Suprapubic skin (tissue), 4 donors: ENCODE data around the gene MYO7A. TPM values are rescaled to one million over a fixed set of nuclear protein-coding genes. Genes with fewer than 3 reads are reported as not detected.

Experiments
- DNase-seq, 2 donors: peaks; one replicate each; pipeline ENCODE4 v3.0.0-alpha.2; 2019; ENCODE audit warnings: low spot score in 2 of 2
- H3K27ac ChIP-seq: fragments of 200-600 bp; sonication (generic); one replicate; pipeline ENCODE4 v1.5.1; 2019
- H3K27me3 ChIP-seq: fragments of 200-600 bp; sonication (generic); one replicate; pipeline ENCODE4 v1.5.1; 2019
- H3K36me3 ChIP-seq: fragments of 200-600 bp; sonication (generic); one replicate; pipeline ENCODE4 v1.5.1; 2019
- H3K4me1 ChIP-seq: fragments of 200-600 bp; sonication (generic); one replicate; pipeline ENCODE4 v1.5.1; 2019
- H3K4me3 ChIP-seq: fragments of 200-600 bp; sonication (generic); one replicate; pipeline ENCODE4 v1.5.1; 2019; ENCODE audit warnings: mild to moderate bottlenecking
- H3K9me3 ChIP-seq: fragments of 200-600 bp; sonication (generic); one replicate; pipeline ENCODE4 v1.5.1; 2019
- CTCF ChIP-seq, 2 donors: fragments of 200-600 bp in 1 of 2; fragments of 450-650 bp in 1 of 2; sonication (generic) in 1 of 2; IDR thresholded peaks; one replicate each; pipeline ENCODE4 v1.5.1; 2016 to 2019; ENCODE audit warnings: antibody characterized with exemption in 2 of 2, mild to moderate bottlenecking in 1 of 2, moderate library complexity in 1 of 2
- EP300 ChIP-seq: sonication (generic); formaldehyde crosslinking; IDR thresholded peaks from one replicate; pipeline ENCODE4 v1.6.1; 2017; ENCODE audit warnings: antibody characterized with exemption
- POLR2A ChIP-seq, 2 donors: fragments of 450-650 bp; IDR thresholded peaks; one replicate each; pipeline ENCODE4 v1.6.1; 2017; ENCODE audit warnings: antibody characterized with exemption in 2 of 2, mild to moderate bottlenecking in 2 of 2, moderate library complexity in 2 of 2
- POLR2AphosphoS5 ChIP-seq, 3 donors: sonication (generic); formaldehyde crosslinking; IDR thresholded peaks; one replicate each; pipeline ENCODE4 v1.6.1; 2017; ENCODE audit warnings: antibody characterized with exemption in 3 of 3
- WGBS: methylation state at CpG from one replicate; pipeline ENCODE4 v1.1.5; 2018; 5-methylcytosine and 5-hydroxymethylcytosine counted together
- total RNA-seq, 4 donors: library from RNA; depleted of rRNA; stranded (reverse); fragments of >200 nt; gene quantifications; one replicate each; pipeline ENCODE4 v1.1.0, GENCODE V29; 2016

Gene MYO7A
- total RNA-seq, 4 donors from 2014 or later = 0.34 to 2.4 (median 2.0) TPM

DNA sequence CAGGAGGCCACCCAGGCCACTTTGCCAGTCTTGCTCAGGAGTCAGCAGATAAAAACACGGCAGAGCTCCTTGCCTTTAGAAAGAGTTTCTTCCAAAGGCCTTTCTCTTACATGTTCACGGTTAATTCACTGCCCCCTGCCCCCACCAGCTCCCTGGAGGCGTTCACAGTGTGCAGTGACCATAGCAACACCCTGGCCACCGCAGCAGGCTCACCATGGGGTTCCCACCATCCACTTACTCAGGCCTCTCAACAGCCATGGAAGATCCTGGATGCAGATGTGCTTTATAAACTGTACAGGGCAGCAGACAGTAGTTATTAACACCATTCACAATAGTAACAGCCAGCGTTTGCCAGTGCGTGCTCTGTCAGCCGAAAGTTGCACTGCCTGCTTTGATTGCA is 10.6 kb upstream of the MYO7A start:
- Histone ChIP-seq H3K9me3 (no peaks in the 10 kb centered on the region), H3K27me3 (no peaks in the 10 kb centered on the region), H3K4me1 (no peaks in the 10 kb centered on the region), H3K36me3 (peaks cover 30% of the 10 kb centered on the region), H3K27ac (no peak overlapping the region), H3K4me3 (no peak overlapping the region)
- TF ChIP-seq EP300 = no peak
- no peak for TF ChIP-seq POLR2AphosphoS5 (IDR thresholded peaks at IDR 0.05)
- TF ChIP-seq POLR2A (IDR thresholded peaks at IDR 0.05) = no peak
- TF ChIP-seq CTCF (IDR thresholded peaks at IDR 0.05) = no peak
- WGBS = 89% methylated on average over 4 of the region's 7 CpGs
- no peak for DNase-seq

DNA sequence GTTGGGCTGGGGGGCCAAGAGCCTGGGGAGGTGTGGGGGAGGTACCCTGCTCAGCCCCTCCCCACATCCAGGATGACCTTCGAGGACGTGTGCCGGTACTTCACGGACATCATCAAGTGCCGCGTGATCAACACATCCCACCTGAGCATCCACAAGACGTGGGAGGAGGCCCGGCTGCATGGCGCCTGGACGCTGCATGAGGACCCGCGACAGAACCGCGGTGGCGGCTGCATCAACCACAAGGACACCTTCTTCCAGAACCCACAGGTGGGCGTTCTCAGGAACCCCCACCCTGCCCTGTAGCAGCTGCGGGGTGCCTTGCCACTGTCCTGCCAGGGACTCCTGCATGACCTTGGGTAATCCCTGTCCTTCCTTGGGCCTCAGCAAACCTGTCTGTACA is 10.0 kb upstream of the MYO7A start:
- DNase-seq = no peak
- H3K27me3 ChIP-seq = no peaks in the 10 kb centered on the region
- no peak overlapping the region for H3K4me3 ChIP-seq
- TF ChIP-seq CTCF (IDR thresholded peaks at IDR 0.05) (no peak), POLR2A (IDR thresholded peaks at IDR 0.05) (no peak), POLR2AphosphoS5 (IDR thresholded peaks at IDR 0.05) (no peak), EP300 (no peak)
- no peaks in the 10 kb centered on the region for H3K9me3 ChIP-seq
- no peaks in the 10 kb centered on the region for H3K4me1 ChIP-seq
- 86% methylated on average over 10 of the region's 17 CpGs for WGBS
- peaks cover 34% of the 10 kb centered on the region for H3K36me3 ChIP-seq
- no peak overlapping the region for H3K27ac ChIP-seq

DNA sequence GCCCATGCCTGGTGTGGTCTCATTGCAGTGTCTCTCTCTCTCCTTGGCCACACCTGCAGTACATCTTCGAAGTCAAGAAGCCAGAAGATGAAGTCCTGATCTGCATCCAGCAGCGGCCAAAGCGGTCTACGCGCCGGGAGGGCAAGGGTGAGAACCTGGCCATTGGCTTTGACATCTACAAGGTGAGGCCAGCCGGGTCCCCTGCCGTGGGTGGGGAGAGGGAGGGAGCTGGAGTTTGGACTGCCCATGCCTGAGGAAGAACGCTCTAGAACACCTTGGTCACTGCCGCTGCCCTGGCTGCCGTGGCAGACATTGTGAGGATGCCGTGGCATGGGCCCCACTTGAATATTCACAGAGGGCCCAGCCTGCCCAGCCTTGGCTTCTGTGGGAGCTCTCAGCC is 9.1 kb upstream of the MYO7A start:
- WGBS = 91% methylated on average over 12 of the region's 12 CpGs
- Histone ChIP-seq H3K27ac (no peak overlapping the region), H3K9me3 (no peaks in the 10 kb centered on the region), H3K4me3 (no peak overlapping the region), H3K27me3 (no peaks in the 10 kb centered on the region), H3K36me3 (peaks cover 34% of the 10 kb centered on the region), H3K4me1 (no peaks in the 10 kb centered on the region)
- no peak for DNase-seq
- TF ChIP-seq CTCF (IDR thresholded peaks at IDR 0.05) (no peak), EP300 (no peak), POLR2A (IDR thresholded peaks at IDR 0.05) (no peak), POLR2AphosphoS5 (IDR thresholded peaks at IDR 0.05) (no peak)

- peaks cover 34% of the 10 kb centered on the region for H3K36me3 ChIP-seq
- TF ChIP-seq EP300 = no peak
- TF ChIP-seq CTCF (IDR thresholded peaks at IDR 0.05) = no peak
- no peak for TF ChIP-seq POLR2AphosphoS5 (IDR thresholded peaks at IDR 0.05)
- no peak for TF ChIP-seq POLR2A (IDR thresholded peaks at IDR 0.05)
- H3K27me3 ChIP-seq = no peaks in the 10 kb centered on the region
- H3K4me3 ChIP-seq = no peak overlapping the region
- DNase-seq = no peak
- whole genome bisulfite sequencing = 92% methylated on average over 6 of the region's 9 CpGs
- H3K4me1 ChIP-seq = no peaks in the 10 kb centered on the region
- H3K9me3 ChIP-seq = no peaks in the 10 kb centered on the region
- H3K27ac ChIP-seq = no peak overlapping the region
Observed at GRCh38 chr11:77119531-77119936, 8.5 kb upstream of the MYO7A start.

GRCh38 chr11:77120571-77120970 is 7.5 kb upstream of the MYO7A start:
- DNase-seq = no peak
- TF ChIP-seq CTCF (IDR thresholded peaks at IDR 0.05) = no peak
- no peak for TF ChIP-seq POLR2A (IDR thresholded peaks at IDR 0.05)
- TF ChIP-seq EP300 = no peak
- TF ChIP-seq POLR2AphosphoS5 (IDR thresholded peaks at IDR 0.05) = no peak
- Histone ChIP-seq H3K27me3 (no peaks in the 10 kb centered on the region), H3K9me3 (no peaks in the 10 kb centered on the region), H3K36me3 (peaks cover 34% of the 10 kb centered on the region), H3K4me1 (no peaks in the 10 kb centered on the region), H3K4me3 (no peak overlapping the region), H3K27ac (no peak overlapping the region)
- WGBS = 90% methylated on average over 19 of the region's 19 CpGs
